Measurements from ENCODE around the gene CACNA1D. TPM values are rescaled to one million over a fixed set of nuclear protein-coding genes. Genes with fewer than 3 reads are reported as not detected.

The CACNA1D gene
- total and polyA plus RNA-seq, 2 donors from 2014 or later, result 3.7 to 35.7 TPM

- no peak overlapping the region for H3K4me3 ChIP-seq (ENCODE audit: low read length in 3 of 3)
- no peaks in the 10 kb centered on the region for H3K27me3 ChIP-seq (ENCODE audit: control insufficient read depth, insufficient read depth, low read length)
- intact Hi-C loops (cut with DNase I), result no loop called here
- FAIRE-seq (no peak), DNase-seq (peak in 1 of 5 donors; percentile 28)
- H3K36me3 ChIP-seq (ENCODE audit: control insufficient read depth in 2 of 3, insufficient read depth in 3 of 3, low read length in 3 of 3), result peaks cover 0 to 2% (median 0%) of the 10 kb centered on the region in 3 donors
- peaks cover 0 to 15% (median 10%) of the 10 kb centered on the region in 3 donors for H3K4me1 ChIP-seq (ENCODE audit: control insufficient read depth in 2 of 3, insufficient read depth in 2 of 3, low read depth in 1 of 3, low read length in 3 of 3)
- no peak for TF ChIP-seq CTCF (IDR thresholded peaks at IDR 0.05; ENCODE audit: borderline replicate concordance, extremely low read depth, insufficient read depth)
- H3K9me3 ChIP-seq (ENCODE audit: control insufficient read depth in 2 of 3, insufficient read depth in 1 of 3, low read length in 3 of 3), result no peaks in the 10 kb centered on the region
- H3K9ac ChIP-seq (ENCODE audit: low read length in 3 of 3), result no peak overlapping the region
- H3K27ac ChIP-seq (ENCODE audit: low read depth in 2 of 2, low read length in 2 of 2), result no peak overlapping the region
These were observed 308.9 kb downstream of the CACNA1D start for GRCh38 chr3:53803124-53803815.

- Histone ChIP-seq H3K9ac (ENCODE audit: low read length in 3 of 3) (no peak overlapping the region), H3K27me3 (ENCODE audit: control insufficient read depth, insufficient read depth, low read length) (no peaks in the 10 kb centered on the region), H3K36me3 (ENCODE audit: control insufficient read depth in 2 of 3, insufficient read depth in 3 of 3, low read length in 3 of 3) (peaks cover 0 to 2% (median 0%) of the 10 kb centered on the region in 3 donors), H3K4me3 (ENCODE audit: low read length in 3 of 3) (no peak overlapping the region), H3K9me3 (ENCODE audit: control insufficient read depth in 2 of 3, insufficient read depth in 1 of 3, low read length in 3 of 3) (no peaks in the 10 kb centered on the region), H3K27ac (ENCODE audit: low read depth in 2 of 2, low read length in 2 of 2) (no peak overlapping the region), H3K4me1 (ENCODE audit: control insufficient read depth in 2 of 3, insufficient read depth in 2 of 3, low read depth in 1 of 3, low read length in 3 of 3) (peaks cover 0 to 15% (median 10%) of the 10 kb centered on the region in 3 donors)
- intact Hi-C loops (cut with DNase I), result no loop called here
- FAIRE-seq (no peak), DNase-seq (peak in 2 of 5 donors; percentile 14 to 28)
- no peak for TF ChIP-seq CTCF (IDR thresholded peaks at IDR 0.05; ENCODE audit: borderline replicate concordance, extremely low read depth, insufficient read depth)
These were observed 309.6 kb downstream of the CACNA1D start for GRCh38 chr3:53803816-53804695.

DNA sequence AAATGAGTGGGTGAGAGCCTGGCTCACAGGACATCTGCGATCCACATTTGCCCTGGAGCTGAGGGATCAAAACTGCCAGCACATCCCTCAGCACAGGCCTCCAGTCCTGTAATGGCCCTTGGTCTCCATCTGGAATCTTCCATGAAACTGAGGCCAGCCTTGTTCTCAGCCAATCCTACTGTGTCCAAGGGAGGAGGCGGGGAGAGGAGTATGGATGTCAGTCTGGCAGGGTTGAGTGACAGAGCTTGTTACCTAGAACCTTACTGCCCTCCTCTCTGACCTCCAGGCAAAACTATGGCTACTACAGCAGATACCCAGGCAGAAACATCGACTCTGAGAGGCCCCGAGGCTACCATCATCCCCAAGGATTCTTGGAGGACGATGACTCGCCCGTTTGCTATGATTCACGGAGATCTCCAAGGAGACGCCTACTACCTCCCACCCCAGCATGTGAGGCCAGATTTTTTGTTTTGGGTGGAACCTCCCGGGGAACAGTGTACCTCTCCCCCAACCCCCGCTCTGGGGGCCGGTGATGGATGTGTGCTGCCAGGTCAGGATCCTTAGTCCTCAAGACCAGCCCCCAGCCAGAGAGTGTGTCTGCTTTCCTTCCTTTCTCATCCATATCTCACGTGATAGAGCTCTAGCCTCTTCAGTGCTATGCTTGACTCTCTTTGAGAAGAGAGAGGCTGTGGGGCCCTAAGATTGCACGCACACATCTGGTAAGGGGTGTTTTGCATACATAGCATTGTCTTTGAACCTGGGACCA is 310.5 kb downstream of the CACNA1D start:
- TF ChIP-seq CTCF (IDR thresholded peaks at IDR 0.05; ENCODE audit: borderline replicate concordance, extremely low read depth, insufficient read depth), result no peak
- Histone ChIP-seq H3K27me3 (ENCODE audit: control insufficient read depth, insufficient read depth, low read length) (no peaks in the 10 kb centered on the region), H3K9ac (ENCODE audit: low read length in 3 of 3) (no peak overlapping the region), H3K27ac (ENCODE audit: low read depth in 2 of 2, low read length in 2 of 2) (no peak overlapping the region), H3K4me1 (ENCODE audit: control insufficient read depth in 2 of 3, insufficient read depth in 2 of 3, low read depth in 1 of 3, low read length in 3 of 3) (peaks cover 0 to 15% (median 10%) of the 10 kb centered on the region in 3 donors), H3K9me3 (ENCODE audit: control insufficient read depth in 2 of 3, insufficient read depth in 1 of 3, low read length in 3 of 3) (no peaks in the 10 kb centered on the region), H3K4me3 (ENCODE audit: low read length in 3 of 3) (no peak overlapping the region), H3K36me3 (ENCODE audit: control insufficient read depth in 2 of 3, insufficient read depth in 3 of 3, low read length in 3 of 3) (peaks cover 0 to 2% (median 0%) of the 10 kb centered on the region in 3 donors)
- intact Hi-C loops (cut with DNase I), result no loop called here
- DNase-seq, result no peak
- FAIRE-seq, result no peak

All from kidney (tissue), 14 donors.